HepG2 (cell line): ENCODE results near the gene SSMEM1. TPM values are rescaled to one million over a fixed set of nuclear protein-coding genes. Genes with fewer than 3 reads are reported as not detected.

Experiments
- ATAC-seq: fragments of 200-7000 bp; cut with Tn5 transposase; 3 replicates; pipeline ENCODE4 v1.9.1; 2020; ENCODE audit warnings: mild to moderate bottlenecking, moderate library complexity
- BruUV-seq: library from RNA; stranded (reverse); fragments of 400-500 nt; replicated peaks from 2 replicates; lab custom pipeline; 2021; lab: Mats Ljungman, UMichigan
- CTCF ChIA-PET: fragments of 300-600 bp; formaldehyde crosslinking; extraction: SDS; loops from one replicate; lab custom pipeline; 2021; ENCODE audit warnings: low total read pairs, inconsistent platforms, low intra/inter-chr PET ratio; lab: Yijun Ruan, JAX
- POLR2A ChIA-PET: fragments of 350-600 bp; sonication (Branson Sonifier 250); formaldehyde crosslinking; loops from one replicate; lab custom pipeline; 2020; ENCODE audit warnings: antibody characterized with exemption, inconsistent platforms; lab: Yijun Ruan, JAX
- DNase-seq: peaks from one replicate; pipeline ENCODE4 v3.0.0-alpha.2; 2015; ENCODE audit warnings: low spot score
- FAIRE-seq: peaks from 3 replicates; lab custom pipeline; 2011; peaks lifted over from hg19 to GRCh38; lab: Jason Lieb, UNC
- H2AFZ ChIP-seq: one replicate; pipeline ENCODE4 v1.6.1; 2011; ENCODE audit warnings: low read length, inconsistent platforms
- H3K27ac ChIP-seq: fragments of 300-600 bp; 3 replicates; pipeline ENCODE4 v1.8.0; 2011; ENCODE audit warnings: mixed run types, mild to moderate bottlenecking, mixed read lengths, low read length, inconsistent platforms; ENCODE audit not compliant: insufficient read depth; ENCODE audit errors: extremely low read length
- H3K27me3 ChIP-seq, 2 experiments: fragments of 200-600 bp in 1 of 2; 2 replicates in 1 of 2; 3 replicates in 1 of 2; pipeline versions ENCODE4 v1.6.0 to v1.8.0; 2011; ENCODE audit warnings: low read length in 2 of 2, mild to moderate bottlenecking in 2 of 2, moderate library complexity in 2 of 2, inconsistent platforms in 1 of 2; ENCODE audit not compliant: insufficient read depth in 2 of 2, control insufficient read depth in 1 of 2
- H3K36me3 ChIP-seq, 2 experiments: fragments of 200-600 bp in 1 of 2; replicated peaks in 1 of 2; 2 replicates in 1 of 2; 3 replicates in 1 of 2; pipeline versions ENCODE4 v1.5.1 to v1.8.0; 2011; ENCODE audit warnings: low read length in 2 of 2, inconsistent platforms in 1 of 2; ENCODE audit not compliant: insufficient read depth in 2 of 2, control insufficient read depth in 1 of 2
- H3K4me1 ChIP-seq: 2 replicates; pipeline ENCODE4 v1.5.1; 2012; ENCODE audit warnings: low read length, inconsistent platforms; ENCODE audit not compliant: insufficient read depth
- H3K4me2 ChIP-seq: 2 replicates; pipeline ENCODE4 v1.6.0; 2011; ENCODE audit warnings: low read depth, low read length, inconsistent platforms
- H3K4me3 ChIP-seq, 3 experiments: fragments of 200-600 bp in 1 of 3; sonication (generic), shearing (Covaris generic) in 1 of 3; replicated peaks in 1 of 3; 2 replicates each; pipeline ENCODE4 v1.5.1; 2011 to 2016; ENCODE audit warnings: low read length in 3 of 3, inconsistent platforms in 2 of 3, low read depth in 2 of 3, mild to moderate bottlenecking in 2 of 3, control low read depth in 1 of 3, mixed read lengths in 1 of 3; ENCODE audit not compliant: insufficient read depth in 1 of 3
- H3K79me2 ChIP-seq: one replicate; pipeline ENCODE4 v1.6.1; 2011; ENCODE audit warnings: low read length, inconsistent platforms; ENCODE audit not compliant: insufficient read depth
- H3K9ac ChIP-seq: 2 replicates; pipeline ENCODE4 v1.6.0; 2011; ENCODE audit warnings: mild to moderate bottlenecking, low read depth, low read length, inconsistent platforms; ENCODE audit not compliant: insufficient read depth
- H3K9me3 ChIP-seq: 2 replicates; pipeline ENCODE4 v1.5.1; 2012; ENCODE audit warnings: mild to moderate bottlenecking, low read length
- H4K20me1 ChIP-seq: 2 replicates; pipeline ENCODE4 v1.6.0; 2011; ENCODE audit warnings: inconsistent platforms, mild to moderate bottlenecking, low read length, moderate library complexity; ENCODE audit not compliant: insufficient read depth
- AHDC1 ChIP-seq: sonication (generic); formaldehyde crosslinking; IDR thresholded peaks from 2 replicates; pipeline ENCODE4 v1.5.1; 2020; ENCODE audit warnings: mild to moderate bottlenecking, missing genetic modification reagents, borderline replicate concordance
- CCAR2 ChIP-seq: fragments of 200-400 bp; formaldehyde crosslinking; optimal IDR thresholded peaks from 2 replicates; pipeline ENCODE3; 2018; ENCODE audit warnings: low read depth, mild to moderate bottlenecking, low read length, moderate library complexity
- CHCHD3 ChIP-seq: sonication (generic); formaldehyde crosslinking; IDR thresholded peaks from 2 replicates; pipeline ENCODE4 v1.8.0; 2022; ENCODE audit warnings: mild to moderate bottlenecking, missing genetic modification reagents, moderate library complexity
- DRAP1 ChIP-seq: IDR thresholded peaks from 2 replicates; pipeline ENCODE4 v1.6.1; 2016; ENCODE audit warnings: missing genetic modification reagents, missing compliant biosample characterization
- HCFC1 ChIP-seq: fragments of 150-350 bp; IDR thresholded peaks from 2 replicates; pipeline ENCODE4 v1.6.1; 2014; ENCODE audit warnings: low read depth, low read length
- IKZF5 ChIP-seq: IDR thresholded peaks from 2 replicates; pipeline ENCODE4 v1.6.1; 2018; ENCODE audit warnings: missing genetic modification reagents, mild to moderate bottlenecking, missing compliant biosample characterization
- MXD4 ChIP-seq: IDR thresholded peaks from 2 replicates; pipeline ENCODE4 v1.6.1; 2016; ENCODE audit warnings: mild to moderate bottlenecking, missing biosample characterization, missing genetic modification reagents
- NR2F2 ChIP-seq: IDR thresholded peaks from 2 replicates; pipeline ENCODE4 v1.6.1; 2012; ENCODE audit warnings: low read depth, inconsistent platforms, borderline replicate concordance
- RBFOX2 ChIP-seq: fragments of 200-400 bp; formaldehyde crosslinking; IDR thresholded peaks from 2 replicates; pipeline ENCODE4 v1.6.1; 2017; ENCODE audit warnings: low read depth, mild to moderate bottlenecking, low read length
- SMYD3 ChIP-seq: sonication (generic); formaldehyde crosslinking; IDR thresholded peaks from 2 replicates; pipeline ENCODE4 v1.8.1; 2023; ENCODE audit warnings: mild to moderate bottlenecking, missing genetic modification reagents
- TFE3 ChIP-seq: IDR thresholded peaks from 2 replicates; pipeline ENCODE4 v1.6.1; 2016
- ZNF17 ChIP-seq: sonication (generic); formaldehyde crosslinking; IDR thresholded peaks from 2 replicates; pipeline ENCODE4 v1.5.0; 2020; ENCODE audit warnings: mild to moderate bottlenecking, missing genetic modification reagents
- WGBS: methylation state at CpG from one replicate; pipeline ENCODE4 v1.1.6; 2017; ENCODE audit warnings: low lambda C conversion rate; 5-methylcytosine and 5-hydroxymethylcytosine counted together
- in situ Hi-C: cut with HindIII; loops from 2 replicates; pipeline ENCODE4 v1.10.0; 2017; ENCODE audit warnings: low pct_unique_long_range_greater_than_20kb; ENCODE audit not compliant: extremely low pct_ligation_motif_present
- intact Hi-C: fragments of 100-400 bp; cut with micrococcal nuclease; formaldehyde crosslinking; loops from one replicate; pipeline ENCODE4 v1.10.0; 2022; ENCODE audit not compliant: unreplicated experiment
- polyA plus RNA-seq, 8 experiments: library from polyadenylated mRNA; depleted of rRNA in 3 of 8; stranded (reverse) in 7 of 8; unstranded in 1 of 8; fragments of >200 nt; fragmentation: Illumina TruSeq in 4 of 8; extraction: Trizol in 4 of 8; gene quantifications; 2 replicates each; pipeline versions ENCODE4 v1.2.1 to v1.2.3, GENCODE V29; 2011 to 2016; ENCODE audit warnings: low read depth in 4 of 8, missing spikeins in 1 of 8, mixed read lengths in 1 of 8; ENCODE audit not compliant: insufficient read depth in 1 of 8
- total RNA-seq, 5 experiments: library from RNA; depleted of rRNA; stranded (reverse); fragments of >200 nt; fragmentation: Illumina TruSeq; extraction: Trizol; gene quantifications; 2 replicates each; pipeline ENCODE4 v1.2.3, GENCODE V29; 2016; ENCODE audit warnings: low read depth in 1 of 5
- TF ChIP-seq, protein P1 (sequence below): sonication (generic); formaldehyde crosslinking; IDR thresholded peaks from 2 replicates; pipeline ENCODE4 v1.8.1; 2023; ENCODE audit warnings: missing genetic modification reagents, mild to moderate bottlenecking, borderline replicate concordance

SSMEM1 gene
- total and polyA plus RNA-seq, 2 of the 13 experiments (the other 11 are each of a cell fraction or from before 2014, with no cell fraction given), result not detected

GRCh38 chr7:130205084-130205947 is 2.3 kb upstream of the SSMEM1 start, which contains the start of gene TMEM209:
Gene TMEM209, minus strand, starts transcription at chr7:130205406. Its CDS starts 31 bp downstream, at chr7:130205375.
- 24% methylated on average over 27 of the region's 44 CpGs for WGBS
- Histone ChIP-seq H2AFZ (peak within 1 kb of the TSS; percentile 78), H3K27me3 (no peaks in the 10 kb centered on the region; a peak in 1 of 5 replicates), H3K9ac (peak within 1 kb of the TSS; percentile 95), H3K4me2 (peak within 1 kb of the TSS; percentile 81), H3K4me3 (peak within 1 kb of the TSS; percentile 83 to 94 (median 92)), H3K27ac (peak within 1 kb of the TSS; percentile 97), H3K4me1 (peaks cover 25% of the 10 kb centered on the region), H3K9me3 (no peaks in the 10 kb centered on the region), H3K36me3 (peaks cover 1 to 21% of the 10 kb centered on the region in 2 experiments; a peak in 4 of 5 replicates), H4K20me1 (no peaks in the 10 kb centered on the region), H3K79me2 (peaks cover 7% of the 10 kb centered on the region)
- intact Hi-C loops (loop anchor here (10.0 kb wide), 1 partner anchor 131 kb away; the partner anchor contains the start of gene KLHDC10), in situ Hi-C loops (no loop called here)
- peak; percentile 96 for ATAC-seq
- peak; percentile 96 for FAIRE-seq
- DNase-seq, result peak; percentile 96
- ChIA-PET CTCF (no interaction called here), POLR2A (interaction anchor here (0.6 to 2.5 kb wide), 21 partner anchors 9 to 694 kb away, joined by 3 to 28 read pairs (median 5); partner anchors contain the start of gene KLHDC10)
- TSS peak; percentile 93 for BruUV-seq
- TF ChIP-seq MXD4 (CRISPR knock-in tag) (peak; percentile 64; the same call in 1 of the 2 replicates), CHCHD3 (CRISPR knock-in tag) (0 out of 2 replicates have a peak, but pooled peaks have one; percentile 34), IKZF5 (peak; percentile 68), AHDC1 (no peak), SMYD3 (CRISPR knock-in tag) (peak; percentile 44; the same call in 1 of the 2 replicates), HCFC1 (peak; percentile 55), RBFOX2 (peak; percentile 81), NR2F2 (no peak; the same call in 1 of the 2 replicates), TFE3 (0 out of 2 replicates have a peak, but pooled peaks have one; percentile 20), CCAR2 (no peak), DRAP1 (CRISPR knock-in tag) (peak; percentile 74), ZNF17 (no peak)
- TF ChIP-seq, protein P1, sequence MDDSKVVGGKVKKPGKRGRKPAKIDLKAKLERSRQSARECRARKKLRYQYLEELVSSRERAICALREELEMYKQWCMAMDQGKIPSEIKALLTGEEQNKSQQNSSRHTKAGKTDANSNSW (CRISPR knock-in tag), result 0 out of 2 replicates have a peak, but pooled peaks have one; percentile 54
